A549 treated with AZD2906 at 1 μM for 4 hours (cell line): ENCODE measurements around the gene TARM1. TPM values are rescaled to one million over a fixed set of nuclear protein-coding genes. Genes with fewer than 3 reads are reported as not detected.

Source experiments
- total RNA-seq: library from RNA; stranded (reverse); fragments of 200-300 nt; extraction: Qiagen RNA extraction; gene quantifications from 5 replicates; pipeline ENCODE4 v1.2.3, GENCODE V29; 2022

TARM1 gene
- not detected in 5 replicates for total RNA-seq

DNA sequence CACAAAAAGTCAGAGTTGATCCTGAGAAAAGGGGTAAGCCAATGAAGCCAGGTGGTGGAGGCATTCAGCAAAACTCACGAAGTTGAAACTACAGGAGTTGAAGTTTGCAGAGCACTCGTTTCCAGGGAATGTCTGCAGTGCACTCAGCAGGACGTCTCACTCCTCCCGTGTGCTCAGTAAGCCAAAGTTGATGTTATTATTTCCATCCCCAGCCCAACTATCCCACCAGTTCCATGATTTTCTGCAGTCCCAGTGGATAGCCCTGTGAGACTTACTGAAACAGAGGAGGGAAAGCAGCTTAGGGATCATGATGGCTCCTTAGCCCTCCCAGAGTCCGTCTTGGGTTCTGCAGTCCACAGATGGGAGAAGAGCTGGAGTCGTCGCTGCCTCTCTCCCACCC lies at the start of gene TARM1:
TSS of gene TARM1 (minus strand) at position 334 of the 400 bp plus-strand sequence. CDS start at position 309, 25 bp downstream.

DNA sequence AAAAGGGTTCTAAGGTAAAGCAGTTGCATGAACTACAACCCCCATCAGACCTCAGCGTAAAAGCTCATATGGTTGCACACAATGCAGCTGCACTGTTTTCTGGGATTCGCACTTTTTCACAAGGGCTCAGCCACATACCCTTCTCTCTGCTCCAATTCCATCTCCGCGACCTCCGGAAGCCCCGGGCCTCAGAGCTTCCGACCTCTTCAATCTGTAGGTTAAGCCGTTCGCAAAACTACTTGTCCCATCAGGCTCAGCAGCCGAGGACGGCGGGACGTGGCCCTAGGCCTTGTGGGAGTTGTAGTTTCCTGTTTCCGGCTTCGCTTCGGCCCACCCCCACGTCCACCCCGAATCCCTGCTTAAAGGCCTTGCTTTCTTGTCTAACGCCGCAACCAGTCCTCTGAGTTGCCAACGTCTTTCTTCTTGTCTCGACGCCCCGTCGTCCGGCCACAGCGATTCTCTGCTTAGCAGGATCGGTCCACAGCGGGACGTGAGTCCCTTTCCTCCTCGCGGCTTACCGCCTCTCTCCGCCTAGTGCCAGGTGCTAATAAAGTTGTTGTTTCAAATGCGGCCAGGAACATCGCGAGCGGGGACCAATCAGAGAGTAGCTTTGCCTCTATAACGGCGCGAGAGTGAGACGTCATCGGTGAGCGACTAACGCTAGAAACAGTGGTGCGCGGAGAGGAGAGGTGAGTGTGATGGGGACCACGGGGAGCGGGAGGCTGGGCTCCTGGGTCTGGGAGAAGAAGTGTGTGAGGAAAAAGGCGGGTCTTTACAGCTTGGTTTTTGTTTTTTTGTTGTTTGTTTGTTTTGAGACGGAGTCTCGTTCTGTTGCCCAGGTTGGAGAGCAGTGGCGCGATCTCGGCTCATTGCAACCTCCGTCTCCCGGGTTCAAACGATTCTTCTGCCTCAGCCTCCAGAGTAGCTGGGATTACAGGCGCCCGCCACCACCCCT lies 34.2 kb upstream of the TARM1 start, which contains the start of the genes PRPF31 and TFPT:
TSS of gene PRPF31 (plus strand) at position 646 of the 955 bp plus-strand sequence. CDS start 2,525 bp downstream, outside the sequence.
TSS of gene TFPT (minus strand) at position 549 of the 955 bp plus-strand sequence. CDS start at position 161, 388 bp downstream.

DNA sequence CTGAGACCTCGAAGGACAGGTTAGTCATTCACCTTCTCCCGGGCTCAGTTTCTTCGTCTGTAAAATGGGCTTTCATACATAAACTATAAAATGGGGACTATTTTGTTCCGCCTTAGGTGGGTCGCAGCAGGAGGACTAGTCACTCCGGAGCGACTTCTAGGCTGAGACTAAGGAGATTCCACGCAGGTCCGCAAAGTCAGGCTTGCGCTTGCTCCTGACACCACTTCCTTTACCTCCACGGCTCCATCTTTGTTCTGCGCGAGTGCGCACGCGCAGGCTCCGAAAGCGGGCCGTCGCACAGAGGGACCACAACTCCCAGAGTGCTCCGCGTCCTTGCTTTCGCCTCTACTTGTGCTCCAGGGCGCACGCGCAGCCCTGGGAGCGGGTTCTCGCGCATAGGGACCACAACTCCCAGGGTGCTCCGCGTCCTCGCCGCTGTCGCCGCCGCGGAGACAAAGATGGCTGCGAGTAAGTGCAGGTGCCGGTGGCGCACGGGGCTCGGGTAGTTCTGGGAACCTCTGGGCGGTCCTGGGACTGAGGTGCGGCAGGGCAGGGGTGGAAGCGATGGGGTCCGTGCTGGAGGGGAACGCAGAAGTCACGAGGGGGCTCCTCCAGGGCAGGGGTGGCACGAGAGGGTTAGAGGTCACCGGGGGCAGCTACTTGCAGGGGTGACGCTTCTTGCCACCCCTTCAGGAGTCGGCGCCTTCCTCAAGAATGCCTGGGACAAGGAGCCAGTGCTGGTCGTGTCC lies 21.4 kb upstream of the TARM1 start, which contains the start of gene NDUFA3:
TSS of gene NDUFA3 (plus strand) at position 435 of the 749 bp plus-strand sequence. CDS start at position 459, 24 bp downstream.

DNA sequence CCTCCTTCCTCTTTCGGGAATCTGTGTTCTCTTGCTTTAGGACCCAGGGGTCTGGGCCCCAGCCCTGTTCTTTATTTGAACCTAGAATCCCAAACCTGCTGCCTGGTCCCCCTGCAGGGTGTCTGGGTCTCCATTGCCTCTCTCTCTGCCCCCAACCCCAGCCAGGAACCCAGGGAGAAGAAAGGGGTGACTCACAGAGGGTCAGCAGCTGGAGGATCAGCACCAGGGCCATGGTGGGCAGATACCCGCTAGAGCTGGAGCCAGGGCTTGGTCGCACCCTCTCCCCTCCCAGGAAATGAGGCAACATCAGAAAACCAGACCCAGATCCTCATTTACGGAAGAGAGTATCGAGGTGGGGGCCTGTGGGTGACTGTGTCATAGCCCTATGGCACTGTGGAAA lies 19.4 kb upstream of the TARM1 start, which contains the start of gene OSCAR:
TSS of gene OSCAR (minus strand) at position 243 of the 400 bp plus-strand sequence. CDS start at position 232, 11 bp downstream.

DNA sequence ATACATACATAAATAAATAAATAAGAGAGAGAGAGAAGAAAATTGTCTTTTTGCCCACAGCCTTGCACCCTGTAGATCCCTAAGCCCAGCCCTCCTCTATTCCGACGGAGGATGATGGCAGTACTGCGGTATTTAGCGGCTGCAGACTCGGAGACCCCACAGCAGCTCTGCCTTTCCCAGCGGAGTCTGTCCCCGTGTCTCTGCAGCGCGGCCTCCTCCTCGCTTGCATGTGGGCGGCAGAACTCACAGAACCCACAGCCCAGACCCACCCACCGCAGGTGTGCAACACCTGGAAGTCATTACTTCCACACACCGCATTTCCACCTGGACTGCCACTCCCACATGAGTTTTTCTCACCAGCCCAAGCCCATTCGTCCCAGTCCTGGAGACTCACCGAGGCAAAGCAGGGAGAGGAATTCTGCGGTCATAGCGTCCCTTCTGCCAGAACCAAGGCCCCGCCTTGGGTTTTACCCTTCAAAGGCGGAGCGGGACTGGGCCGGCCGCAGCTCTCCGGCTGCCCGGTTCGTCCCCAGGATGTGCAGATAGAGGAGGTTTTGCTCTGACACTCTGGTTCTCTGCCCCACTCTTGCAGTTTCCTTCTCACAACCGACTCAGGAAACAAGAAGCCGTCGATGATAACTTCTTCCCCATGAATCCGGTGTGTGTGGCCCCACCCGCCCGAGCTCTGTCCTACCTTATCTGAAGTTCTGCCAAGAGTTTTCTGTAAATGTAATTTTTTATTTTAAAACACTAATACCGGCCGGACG lies 17.6 kb downstream of the TARM1 start, which contains the start of gene VSTM1:
TSS of gene VSTM1 (minus strand) at position 548 of the 767 bp plus-strand sequence. CDS start at position 428, 120 bp downstream.

Other genes starting within 250 kb of the TARM1 start
- gene MYADM, start 213.5 kb downstream of the TARM1 start, total RNA-seq: 231 to 314 TPM (median 278 TPM) in 5 replicates
- gene PRKCG, start 199.2 kb downstream of the TARM1 start, total RNA-seq: 4.0 to 6.3 TPM (median 5.3 TPM) in 5 replicates
- gene CACNG7, start 172.1 kb downstream of the TARM1 start, total RNA-seq: 5.7 to 8.7 TPM (median 8.1 TPM) in 5 replicates
- 0.47 to 0.82 TPM (median 0.75 TPM) in 5 replicates for gene CACNG8, start 118.4 kb downstream of the TARM1 start, total RNA-seq
- 10.3 to 12.7 TPM (median 11.0 TPM) in 5 replicates for gene CACNG6, start 89.7 kb downstream of the TARM1 start, total RNA-seq
- gene VSTM1, start 17.5 kb downstream of the TARM1 start, total RNA-seq: 0.43 to 0.83 TPM (median 0.50 TPM) in 5 replicates
- 0.18 to 0.42 TPM (median 0.33 TPM) in 5 replicates for gene OSCAR, start 19.4 kb upstream of the TARM1 start, total RNA-seq
- 164 to 263 TPM (median 226 TPM) in 5 replicates for gene NDUFA3, start 21.5 kb upstream of the TARM1 start, total RNA-seq
- 18.7 to 23.8 TPM (median 19.6 TPM) in 5 replicates for gene TFPT, start 34.3 kb upstream of the TARM1 start, total RNA-seq
- 104 to 124 TPM (median 113 TPM) in 5 replicates for gene PRPF31, start 34.4 kb upstream of the TARM1 start, total RNA-seq
- 48.7 to 67.2 TPM (median 58.6 TPM) in 5 replicates for gene CNOT3, start 56.4 kb upstream of the TARM1 start, total RNA-seq
- gene LENG1, start 78.4 kb upstream of the TARM1 start, total RNA-seq: 7.8 to 9.4 TPM (median 8.1 TPM) in 5 replicates
- gene TMC4, start 91.8 kb upstream of the TARM1 start, total RNA-seq: 0.69 to 1.3 TPM (median 1.1 TPM) in 5 replicates
- 114 to 154 TPM (median 150 TPM) in 5 replicates for gene MBOAT7, start 108.2 kb upstream of the TARM1 start, total RNA-seq
- gene TSEN34, start 109.9 kb upstream of the TARM1 start, total RNA-seq: 81.8 to 130 TPM (median 123 TPM) in 5 replicates
- gene RPS9, start 119.5 kb upstream of the TARM1 start, total RNA-seq: 2,105 to 2,627 TPM (median 2,279 TPM) in 5 replicates
- gene LILRB3, start 141.6 kb upstream of the TARM1 start, total RNA-seq: 0.11 to 0.50 TPM (median 0.23 TPM) in 5 replicates
- 0.06 to 0.08 TPM (median 0.06 TPM) in 5 replicates for gene LILRA6, start 161.4 kb upstream of the TARM1 start, total RNA-seq
- gene LILRB5, start 175.9 kb upstream of the TARM1 start, total RNA-seq: 0.03 to 0.06 TPM (median 0.05 TPM) in 4 of 5 replicates, not detected in the other
- gene LILRB2, start 199.7 kb upstream of the TARM1 start, total RNA-seq: 0.08 to 0.17 TPM (median 0.09 TPM) in 4 of 5 replicates, not detected in the other
- 0.09 TPM in 1 of 5 replicates, not detected in the others for gene LILRA5, start 231.8 kb upstream of the TARM1 start, total RNA-seq